Measurements from ENCODE around the gene COL4A1.

COL4A1 gene

GRCh38 chr13:110240943-110241342, 66.0 kb downstream of the COL4A1 start:
- Histone ChIP-seq H3K9ac (no peak overlapping the region), H3K36me3 (ENCODE audit: insufficient read depth) (no peaks in the 10 kb centered on the region), H3K4me3 (IDR thresholded peaks at IDR 0.05; ENCODE audit: insufficient read depth, low read depth, low read length) (no peak overlapping the region), H2AFZ (ENCODE audit: low read depth) (no peak overlapping the region), H3K4me1 (ENCODE audit: low read depth, poor library complexity, severe bottlenecking) (no peaks in the 10 kb centered on the region), H3K27ac (no peak overlapping the region), H4K20me1 (ENCODE audit: insufficient read depth) (no peaks in the 10 kb centered on the region), H3K27me3 (ENCODE audit: insufficient read depth, low read depth) (no peaks in the 10 kb centered on the region), H3K4me2 (no peak overlapping the region), H3K79me2 (ENCODE audit: insufficient read depth, low read depth) (no peaks in the 10 kb centered on the region)
- TF ChIP-seq, protein P1, sequence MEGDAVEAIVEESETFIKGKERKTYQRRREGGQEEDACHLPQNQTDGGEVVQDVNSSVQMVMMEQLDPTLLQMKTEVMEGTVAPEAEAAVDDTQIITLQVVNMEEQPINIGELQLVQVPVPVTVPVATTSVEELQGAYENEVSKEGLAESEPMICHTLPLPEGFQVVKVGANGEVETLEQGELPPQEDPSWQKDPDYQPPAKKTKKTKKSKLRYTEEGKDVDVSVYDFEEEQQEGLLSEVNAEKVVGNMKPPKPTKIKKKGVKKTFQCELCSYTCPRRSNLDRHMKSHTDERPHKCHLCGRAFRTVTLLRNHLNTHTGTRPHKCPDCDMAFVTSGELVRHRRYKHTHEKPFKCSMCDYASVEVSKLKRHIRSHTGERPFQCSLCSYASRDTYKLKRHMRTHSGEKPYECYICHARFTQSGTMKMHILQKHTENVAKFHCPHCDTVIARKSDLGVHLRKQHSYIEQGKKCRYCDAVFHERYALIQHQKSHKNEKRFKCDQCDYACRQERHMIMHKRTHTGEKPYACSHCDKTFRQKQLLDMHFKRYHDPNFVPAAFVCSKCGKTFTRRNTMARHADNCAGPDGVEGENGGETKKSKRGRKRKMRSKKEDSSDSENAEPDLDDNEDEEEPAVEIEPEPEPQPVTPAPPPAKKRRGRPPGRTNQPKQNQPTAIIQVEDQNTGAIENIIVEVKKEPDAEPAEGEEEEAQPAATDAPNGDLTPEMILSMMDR (conservative IDR thresholded peaks at IDR 0.05; ENCODE audit: low read depth, low read length), result no peak

DNA sequence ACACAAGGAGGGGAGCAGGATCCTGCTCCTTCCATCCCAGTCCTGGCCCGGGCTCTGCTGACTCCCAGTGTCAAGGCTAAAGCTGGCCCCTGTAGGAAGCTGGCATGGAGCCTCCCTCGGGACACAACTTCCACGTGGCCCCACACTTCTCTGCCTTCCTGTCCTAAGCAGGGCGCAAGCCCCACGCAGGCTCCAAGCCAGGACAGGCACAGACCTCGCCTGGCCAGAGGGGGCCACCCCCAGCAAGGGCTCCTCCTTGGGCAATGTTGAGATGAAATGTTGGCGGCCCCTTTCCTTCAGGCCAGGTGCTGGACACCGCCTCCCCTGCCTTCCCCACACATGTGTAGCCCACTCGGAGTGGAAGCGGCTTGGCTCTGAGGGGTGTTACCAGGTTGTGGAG, 66.6 kb downstream of the COL4A1 start:
- no peak overlapping the region for H2AFZ ChIP-seq (ENCODE audit: low read depth)
- TF ChIP-seq, protein P1 (conservative IDR thresholded peaks at IDR 0.05; ENCODE audit: low read depth, low read length), result no peak
- H3K4me3 ChIP-seq (IDR thresholded peaks at IDR 0.05; ENCODE audit: insufficient read depth, low read depth, low read length), result no peak overlapping the region
- H3K9ac ChIP-seq, result no peak overlapping the region
- no peak overlapping the region for H3K4me2 ChIP-seq
- H3K4me1 ChIP-seq (ENCODE audit: low read depth, poor library complexity, severe bottlenecking), result no peaks in the 10 kb centered on the region
- no peaks in the 10 kb centered on the region for H3K36me3 ChIP-seq (ENCODE audit: insufficient read depth)
- no peaks in the 10 kb centered on the region for H3K27me3 ChIP-seq (ENCODE audit: insufficient read depth, low read depth)
- no peaks in the 10 kb centered on the region for H3K79me2 ChIP-seq (ENCODE audit: insufficient read depth, low read depth)
- no peak overlapping the region for H3K27ac ChIP-seq
- H4K20me1 ChIP-seq (ENCODE audit: insufficient read depth), result no peaks in the 10 kb centered on the region

- no peaks in the 10 kb centered on the region for H4K20me1 ChIP-seq (ENCODE audit: insufficient read depth)
- H3K36me3 ChIP-seq (ENCODE audit: insufficient read depth), result no peaks in the 10 kb centered on the region
- no peak overlapping the region for H3K9ac ChIP-seq
- H3K27me3 ChIP-seq (ENCODE audit: insufficient read depth, low read depth), result no peaks in the 10 kb centered on the region
- TF ChIP-seq, protein P1 (conservative IDR thresholded peaks at IDR 0.05; ENCODE audit: low read depth, low read length), result no peak
- no peak overlapping the region for H3K4me3 ChIP-seq (IDR thresholded peaks at IDR 0.05; ENCODE audit: insufficient read depth, low read depth, low read length)
- no peak overlapping the region for H2AFZ ChIP-seq (ENCODE audit: low read depth)
- no peak overlapping the region for H3K4me2 ChIP-seq
- no peaks in the 10 kb centered on the region for H3K79me2 ChIP-seq (ENCODE audit: insufficient read depth, low read depth)
- no peak overlapping the region for H3K27ac ChIP-seq
- H3K4me1 ChIP-seq (ENCODE audit: low read depth, poor library complexity, severe bottlenecking), result no peaks in the 10 kb centered on the region
Observed at GRCh38 chr13:110239280-110240125, 67.5 kb downstream of the COL4A1 start.

- Histone ChIP-seq H3K79me2 (ENCODE audit: insufficient read depth, low read depth) (no peaks in the 10 kb centered on the region), H4K20me1 (ENCODE audit: insufficient read depth) (no peaks in the 10 kb centered on the region), H3K27ac (no peak overlapping the region), H3K9ac (no peak overlapping the region), H3K27me3 (ENCODE audit: insufficient read depth, low read depth) (no peaks in the 10 kb centered on the region), H3K4me3 (IDR thresholded peaks at IDR 0.05; ENCODE audit: insufficient read depth, low read depth, low read length) (no peak overlapping the region), H3K36me3 (ENCODE audit: insufficient read depth) (no peaks in the 10 kb centered on the region), H2AFZ (ENCODE audit: low read depth) (no peak overlapping the region), H3K4me2 (no peak overlapping the region), H3K4me1 (ENCODE audit: low read depth, poor library complexity, severe bottlenecking) (no peaks in the 10 kb centered on the region)
- TF ChIP-seq, protein P1 (conservative IDR thresholded peaks at IDR 0.05; ENCODE audit: low read depth, low read length), result no peak
Observed at GRCh38 chr13:110238818-110239195, 68.2 kb downstream of the COL4A1 start.
